Fibroblast of skin of scalp (primary cell): ENCODE data around the gene TCIRG1.

ENCODE experiments used
- DNase-seq: peaks from one replicate; pipeline ENCODE4 v3.0.0-alpha.2; 2013

The TCIRG1 gene

DNA sequence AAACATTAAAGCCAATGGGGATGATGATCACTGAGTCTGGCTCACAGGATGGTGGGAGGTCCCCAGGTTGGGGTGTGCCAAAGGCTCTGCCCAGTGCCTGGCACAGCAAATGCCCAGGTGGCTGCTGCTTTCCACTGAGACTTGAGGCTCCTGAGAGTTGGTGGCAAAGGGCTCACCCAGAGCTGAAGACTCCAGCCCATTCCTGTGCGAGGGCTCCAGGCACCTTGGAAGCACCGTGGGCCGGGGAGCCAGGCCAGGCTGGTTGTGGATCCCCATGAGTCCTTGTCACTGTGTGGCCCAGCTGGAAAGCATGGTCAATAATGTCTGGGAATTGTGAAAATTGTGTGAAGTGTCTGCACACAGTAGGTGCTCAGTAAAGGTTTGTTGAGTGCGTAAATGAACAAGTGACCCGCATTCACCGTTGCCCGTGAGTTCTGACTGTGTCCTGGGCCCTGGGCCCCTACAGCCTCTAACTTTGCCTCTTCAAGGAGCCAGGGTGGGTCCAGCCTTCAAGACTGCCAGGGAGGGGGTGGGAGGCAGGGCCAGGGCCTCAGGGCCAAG, 32.1 kb upstream of the TCIRG1 start:
- no peak for DNase-seq

DNA sequence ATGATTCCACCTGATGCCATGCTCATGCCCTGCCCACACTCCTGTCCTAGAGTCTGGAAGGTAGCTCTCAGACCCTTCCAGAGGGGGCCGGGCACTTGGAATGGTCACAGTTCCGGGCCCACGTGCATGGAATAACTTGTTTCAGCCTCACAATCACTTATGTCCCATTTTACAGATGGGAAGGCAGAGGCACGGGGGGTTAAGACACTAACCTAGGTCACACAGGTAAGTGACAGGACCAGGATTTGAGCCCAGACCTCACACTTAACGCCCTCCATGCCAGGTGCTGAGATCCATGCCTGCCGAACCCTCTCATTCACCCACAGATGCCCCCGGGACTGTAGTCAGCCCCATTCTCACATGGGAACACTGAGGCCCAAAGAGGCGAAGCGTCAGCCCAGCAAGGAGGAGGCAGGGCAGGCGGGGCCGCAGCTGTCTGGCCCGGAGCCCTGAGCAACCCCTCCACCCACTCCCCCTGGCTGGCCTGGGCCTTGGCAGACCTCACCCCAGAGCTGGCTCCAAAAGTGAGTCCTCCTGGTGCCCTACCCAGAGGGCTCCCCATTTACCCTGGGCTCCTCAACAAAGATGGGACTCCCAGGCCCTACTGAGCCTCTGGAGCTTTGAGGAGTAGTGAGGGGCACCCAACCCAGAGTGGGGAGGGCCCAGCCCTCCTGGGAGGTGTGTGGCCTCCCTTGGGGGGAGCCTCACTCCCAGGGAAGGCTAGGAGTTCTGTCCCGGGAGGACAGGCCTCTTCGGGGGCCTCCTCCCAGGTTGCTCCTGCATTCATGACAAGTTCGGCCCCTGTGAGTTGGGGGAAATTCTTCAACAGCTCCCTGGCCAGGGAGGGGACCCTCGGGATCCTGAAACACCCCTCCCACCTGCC, 31.1 kb upstream of the TCIRG1 start:
- DNase-seq, result no peak

DNA sequence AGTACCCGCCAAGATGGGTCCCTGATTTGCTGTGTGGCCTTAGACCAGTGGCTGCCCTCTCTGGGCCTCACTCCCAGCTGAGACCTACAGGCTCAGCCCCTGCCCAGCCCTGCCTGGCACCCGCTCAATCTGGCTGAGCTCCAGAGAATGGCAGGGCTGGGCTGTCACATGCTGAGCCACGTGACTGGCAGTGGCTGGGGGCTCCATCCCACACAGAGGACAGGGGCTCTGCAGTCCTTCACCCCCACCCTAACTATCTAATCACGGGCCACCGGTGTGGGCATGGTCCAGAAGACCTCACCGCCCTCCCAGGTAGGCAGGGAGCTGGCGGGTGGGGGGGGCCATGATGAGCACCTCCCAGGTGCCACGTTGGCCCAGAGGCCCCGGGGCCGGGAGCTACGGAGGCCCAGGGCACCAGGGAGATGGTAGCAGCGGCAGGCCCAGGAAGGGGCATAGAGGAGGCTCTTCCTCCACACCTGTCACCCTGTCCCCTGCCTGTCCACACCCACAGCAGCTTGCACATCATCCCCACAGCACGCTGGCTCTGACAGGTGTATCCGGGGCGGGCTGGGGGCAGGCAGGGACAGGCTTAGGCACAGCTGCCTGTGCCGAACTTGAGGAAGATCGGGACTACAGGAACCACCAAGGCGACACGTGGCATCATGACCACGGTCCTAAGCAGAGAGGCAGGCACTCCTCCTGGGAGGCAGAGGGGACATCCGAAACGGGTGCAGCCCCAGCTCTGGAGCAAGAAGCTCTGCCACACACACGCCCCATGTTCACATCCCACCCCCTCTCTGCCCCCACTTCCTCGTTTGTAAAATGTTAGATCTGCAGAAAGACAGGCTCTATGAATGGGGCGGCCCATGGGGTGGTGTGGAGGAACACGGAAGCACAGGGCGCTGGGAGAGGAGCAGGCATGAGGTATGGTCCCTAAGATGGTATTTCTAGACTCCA, 30.2 kb upstream of the TCIRG1 start:
- no peak for DNase-seq

DNA sequence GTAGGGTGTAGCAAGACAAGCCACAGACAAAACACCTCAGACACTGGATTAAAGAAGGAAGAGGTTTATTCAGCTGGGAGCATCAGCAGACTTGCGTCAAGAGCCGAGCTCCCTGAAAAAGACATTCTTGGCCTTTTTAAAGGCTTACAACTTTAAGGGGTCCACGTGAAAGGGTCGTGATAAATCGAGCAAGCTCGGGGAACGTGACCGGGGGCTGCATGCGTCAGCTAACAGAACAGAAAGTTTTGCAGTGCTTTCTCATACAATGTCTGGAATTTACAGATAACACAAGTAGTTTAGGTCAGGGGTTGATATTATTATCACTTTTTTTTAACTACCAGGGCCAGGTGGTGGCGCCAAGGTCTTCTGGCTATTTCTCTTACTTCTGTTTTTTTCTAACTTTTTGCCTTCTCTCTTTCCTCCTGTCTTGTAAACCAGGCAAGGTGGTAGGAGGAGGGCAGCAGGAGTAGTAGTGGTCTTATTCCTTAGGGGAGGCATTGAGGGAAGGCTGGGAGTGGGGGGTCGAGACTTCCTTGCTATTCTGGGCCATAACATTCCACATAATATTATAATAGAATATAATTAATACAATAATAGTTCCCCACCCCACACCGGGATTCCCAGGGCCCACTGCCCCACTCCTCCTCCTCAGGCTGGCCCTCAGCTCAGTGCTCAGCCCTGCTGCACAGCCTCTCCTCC, 29.3 kb upstream of the TCIRG1 start:
- peak; percentile 59 for DNase-seq

DNA sequence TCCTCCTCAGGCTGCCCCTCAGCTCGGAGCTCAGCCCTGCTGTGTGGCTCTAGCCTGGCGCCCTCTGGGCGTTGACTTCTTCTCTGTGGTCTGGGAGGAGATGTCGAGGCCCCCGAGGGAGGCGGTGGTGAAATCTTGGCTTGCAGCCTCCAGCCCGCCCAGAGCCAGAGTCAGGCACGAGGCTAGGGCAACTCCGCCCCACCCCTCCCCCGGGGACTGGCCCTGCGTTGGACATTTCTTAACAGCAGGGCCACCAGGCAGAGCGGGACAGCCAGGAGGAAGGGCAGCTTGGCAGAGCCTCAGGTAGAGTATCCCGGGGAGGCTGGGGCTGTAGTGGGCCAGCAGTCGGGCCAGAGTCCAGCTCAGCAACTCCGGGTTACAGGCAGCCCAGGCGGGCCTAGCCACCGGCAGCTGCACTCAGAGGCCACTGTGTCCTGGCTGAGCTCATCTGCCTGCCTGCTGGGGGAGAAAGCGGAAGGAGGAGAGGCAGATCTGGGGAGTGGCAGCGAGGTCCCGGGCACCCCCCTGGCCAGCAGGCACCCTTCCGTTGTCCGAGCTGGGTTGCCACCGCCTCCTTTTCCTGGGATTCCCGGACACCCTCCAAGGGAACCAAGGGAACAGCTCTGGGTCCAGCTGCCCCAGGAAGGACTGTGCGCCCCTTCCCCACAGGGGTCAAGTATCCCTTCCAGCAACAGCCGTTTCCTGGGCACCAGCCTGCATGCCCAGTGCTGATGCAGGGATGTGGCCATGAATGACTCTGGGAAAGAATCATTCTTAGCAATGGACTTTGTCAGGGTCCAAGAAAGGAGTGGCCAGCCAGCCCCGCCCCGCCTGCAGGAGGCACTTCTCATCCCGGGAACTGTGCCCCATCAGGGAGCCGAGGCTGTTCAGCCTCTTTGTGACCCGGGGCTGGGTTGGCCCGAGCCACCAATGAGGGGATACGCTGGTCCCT, 28.5 kb upstream of the TCIRG1 start, which contains the start of gene ALDH3B1:
ALDH3B1 (plus strand) TSS at position 238 of the 952 bp plus-strand sequence. CDS start 4,971 bp downstream, outside the sequence.
- DNase-seq, result peak; percentile 93

DNA sequence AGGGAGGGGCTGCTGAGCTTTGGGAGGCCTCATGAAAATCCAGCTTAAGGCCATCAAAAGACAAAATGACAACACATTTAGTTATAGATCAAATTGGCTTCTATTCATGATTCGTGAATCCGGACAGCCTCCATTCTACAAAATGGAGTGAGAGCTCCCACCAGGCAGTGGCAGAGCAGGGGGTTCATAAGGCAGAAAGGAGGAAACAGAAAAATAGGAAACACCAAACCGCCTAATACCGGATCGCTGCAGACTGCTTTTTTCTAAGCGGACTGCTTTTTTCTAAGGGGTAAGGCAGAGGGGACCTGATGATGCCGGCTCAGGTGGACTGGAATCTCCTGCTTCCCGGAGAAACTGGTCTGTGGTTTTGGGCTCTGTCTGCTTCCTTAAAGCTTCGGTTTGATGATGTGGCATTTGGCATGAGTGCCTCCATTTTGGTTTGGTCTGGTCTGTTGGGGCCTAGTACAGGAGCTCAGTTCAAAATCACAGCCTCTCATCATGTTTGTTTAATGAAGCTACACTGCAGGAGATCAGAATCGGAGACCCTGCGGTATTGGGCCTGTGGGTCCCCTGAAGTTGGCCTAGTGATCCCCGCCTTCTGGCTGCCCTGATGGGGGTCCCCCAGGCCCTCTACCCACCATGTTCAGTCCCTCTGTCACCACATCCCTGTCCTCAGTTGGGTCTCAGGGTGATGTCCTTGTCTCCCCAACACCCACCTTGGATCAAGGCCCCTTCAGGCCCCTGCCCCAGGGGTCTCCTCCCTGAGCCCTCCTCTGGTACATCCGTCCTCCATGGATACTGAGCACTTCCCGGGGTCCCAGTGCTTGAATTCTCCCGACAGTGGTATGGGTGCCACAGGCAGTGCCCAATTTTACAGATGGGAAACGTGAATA, 27.5 kb upstream of the TCIRG1 start:
- no peak for DNase-seq

DNA sequence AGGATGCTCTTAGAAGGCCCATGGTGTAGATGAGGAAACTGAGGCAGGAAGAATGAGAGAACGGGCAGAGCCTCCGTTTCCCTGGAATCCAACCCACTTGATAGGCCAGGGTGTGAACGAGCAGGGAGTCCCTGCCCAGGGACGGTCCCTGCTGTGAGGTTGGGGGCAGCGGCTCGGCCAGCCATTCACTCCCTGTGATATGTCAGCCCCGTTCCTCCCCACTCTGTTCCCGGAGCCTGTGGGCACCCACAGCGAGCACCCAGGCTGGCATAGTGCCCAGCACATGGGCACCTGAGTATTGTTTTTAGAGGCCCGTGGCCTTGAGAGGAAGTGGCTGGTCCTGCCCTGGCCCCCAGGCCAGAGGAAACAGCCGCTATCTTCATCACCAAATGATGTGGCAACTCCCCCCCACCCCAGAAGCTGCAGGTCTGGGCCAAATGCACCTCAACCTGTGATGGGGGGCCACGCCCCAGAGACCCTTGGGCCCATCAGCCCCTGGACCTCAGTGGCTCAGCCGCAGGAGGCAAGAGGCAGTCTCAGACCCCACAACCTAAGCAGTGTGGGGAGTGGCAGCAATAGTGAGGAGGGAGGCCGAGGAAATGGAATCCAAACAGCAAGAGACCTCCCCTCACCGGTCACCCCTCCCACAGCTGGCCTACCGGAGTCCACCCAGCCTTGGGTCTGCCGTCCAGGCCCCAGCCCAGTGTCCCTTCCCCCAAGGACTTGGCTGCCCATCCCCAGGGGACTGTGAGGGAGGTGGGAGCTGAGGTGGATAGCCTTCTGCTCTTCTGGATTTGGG, 26.6 kb upstream of the TCIRG1 start:
- no peak for DNase-seq

DNA sequence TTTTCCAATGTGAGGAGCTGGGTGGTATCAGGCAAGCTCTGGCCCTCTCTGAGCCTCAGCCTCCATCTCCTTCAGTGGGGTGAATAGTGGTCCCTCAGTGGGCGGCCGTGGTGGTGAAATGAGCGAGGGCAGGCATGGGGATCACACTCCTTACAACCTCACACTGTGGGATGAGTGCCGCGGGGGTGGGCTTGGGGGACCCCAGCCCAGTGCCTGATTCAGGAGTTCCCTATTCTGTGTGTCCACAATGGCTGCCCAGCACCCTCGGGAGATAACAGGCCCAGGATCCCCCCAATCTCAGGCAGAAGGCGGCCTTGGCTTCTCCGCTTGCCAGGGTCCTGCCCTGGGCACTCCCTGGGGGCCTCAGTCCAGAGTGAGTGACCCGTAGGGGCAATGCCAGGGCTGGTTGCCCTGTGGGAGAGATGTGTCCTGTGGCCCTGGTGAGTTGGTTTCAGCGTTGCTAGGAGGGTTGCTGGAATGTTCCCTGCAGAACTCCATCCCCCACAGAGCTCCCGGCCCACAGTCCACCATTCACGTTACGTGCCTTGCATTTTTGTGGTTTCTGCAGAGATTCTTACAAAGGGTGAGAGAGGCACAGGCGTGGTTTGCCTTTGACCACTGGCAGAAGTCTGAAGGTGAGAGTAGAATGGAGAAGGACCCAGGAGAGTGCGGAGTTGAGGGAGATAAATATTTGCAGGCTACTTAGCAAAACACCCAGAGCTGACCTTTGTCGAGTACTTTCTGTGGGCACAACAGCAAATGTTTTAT, 25.8 kb upstream of the TCIRG1 start:
- peak; percentile 96 for DNase-seq

DNA sequence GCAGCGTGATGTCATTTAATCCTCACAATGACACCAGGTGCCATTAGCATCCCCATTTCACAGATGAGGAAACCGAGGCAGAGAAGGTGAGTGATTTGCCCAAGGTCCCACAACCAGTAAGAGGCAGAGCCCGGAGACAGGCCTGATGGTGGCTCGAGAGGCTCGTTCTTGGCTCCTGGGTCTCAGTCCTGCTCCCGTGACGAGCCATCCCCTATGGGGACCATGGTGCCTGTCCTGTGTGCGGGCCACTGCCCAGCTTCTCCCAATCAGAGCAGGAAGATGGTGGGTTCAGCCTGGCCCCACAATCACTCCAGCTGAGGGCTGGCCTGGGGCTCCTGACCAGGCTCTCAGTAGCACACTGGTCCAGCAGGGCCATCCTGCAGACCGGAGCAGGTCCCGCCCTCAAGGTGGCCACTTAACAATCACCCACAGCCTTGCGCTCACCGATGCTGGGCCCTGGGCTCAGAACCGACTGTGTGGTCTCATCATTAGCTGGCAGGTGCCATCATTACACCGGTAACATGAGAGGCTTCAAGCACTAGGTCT, 25.1 kb upstream of the TCIRG1 start:
- DNase-seq, result no peak

DNA sequence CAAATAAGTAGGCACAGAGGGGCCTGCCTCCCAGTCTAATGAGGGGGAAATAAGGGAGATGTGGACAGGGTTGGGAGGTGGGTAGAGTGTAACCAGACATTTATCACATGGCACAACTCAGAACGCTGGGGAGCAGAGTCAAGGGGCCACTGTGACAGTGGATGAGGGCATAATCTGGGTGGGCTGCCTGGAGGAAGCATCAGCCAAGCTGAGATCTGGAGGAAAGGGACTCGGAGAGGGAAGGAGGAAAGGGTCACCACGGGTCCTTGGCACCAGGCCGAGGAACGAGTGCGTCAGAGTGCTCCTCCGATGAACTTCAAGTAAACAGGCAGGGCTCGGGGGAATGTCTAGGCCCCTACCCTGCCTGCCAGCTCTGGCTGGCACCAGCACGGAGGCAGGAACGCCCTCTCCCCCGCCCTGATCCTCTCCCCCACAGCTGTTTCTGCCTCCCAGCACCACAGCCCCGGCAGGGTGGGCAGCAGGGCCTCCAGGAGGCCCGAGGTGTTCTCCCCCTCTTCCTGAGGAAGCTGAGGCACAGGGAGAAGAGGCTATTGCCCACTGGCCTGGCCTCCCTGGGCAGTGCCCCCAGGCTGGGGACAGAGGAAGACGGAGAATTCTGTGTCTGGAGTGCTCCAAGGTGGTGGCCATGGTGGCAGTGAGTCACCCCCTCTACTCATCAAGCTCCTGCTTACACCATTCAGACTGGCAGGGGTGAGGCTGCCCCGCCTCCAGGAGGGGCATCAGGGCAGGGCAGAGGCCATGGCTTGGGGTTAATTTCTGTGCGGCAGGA, 24.5 kb upstream of the TCIRG1 start:
- DNase-seq, result peak; percentile 60

DNA sequence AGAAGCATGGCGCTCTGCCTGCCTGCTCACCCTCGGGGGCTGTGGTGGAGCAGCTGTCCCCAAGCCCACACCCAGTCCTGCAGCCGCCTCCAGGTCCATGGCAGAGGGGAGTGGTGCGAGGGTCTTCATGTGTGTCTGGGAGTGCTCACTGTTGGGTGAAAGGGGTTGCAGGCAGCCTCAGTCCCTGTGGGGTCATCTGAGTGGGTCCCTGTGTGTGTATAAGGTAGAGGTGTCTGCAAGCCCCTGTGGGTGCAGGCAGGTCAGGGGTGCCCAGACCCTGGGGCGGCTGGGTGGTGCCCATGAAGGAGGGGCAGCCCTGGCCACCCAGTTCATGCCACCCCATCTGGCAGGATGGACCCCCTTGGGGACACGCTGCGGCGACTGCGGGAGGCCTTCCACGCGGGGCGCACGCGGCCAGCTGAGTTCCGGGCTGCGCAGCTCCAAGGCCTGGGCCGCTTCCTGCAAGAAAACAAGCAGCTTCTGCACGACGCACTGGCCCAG, 23.8 kb upstream of the TCIRG1 start:
- no peak for DNase-seq

DNA sequence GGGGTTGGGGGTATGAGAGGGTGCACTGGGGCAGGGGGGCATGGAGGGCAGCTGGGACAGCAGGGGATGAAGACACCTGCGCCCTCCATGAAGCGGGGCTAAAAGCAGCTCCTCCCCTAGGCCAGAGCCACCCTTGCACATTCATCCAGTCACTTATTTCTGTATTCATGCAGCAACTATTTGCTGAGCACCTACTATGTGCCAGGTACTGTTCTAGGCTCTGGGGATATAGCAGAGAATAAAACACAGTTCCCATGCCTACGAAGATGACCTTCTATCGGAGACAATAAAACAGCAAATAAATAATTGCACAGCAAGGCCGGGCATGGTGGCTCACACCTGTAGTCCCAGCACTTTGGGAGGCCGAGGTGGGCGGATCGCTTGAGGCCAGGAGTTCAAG, 23.4 kb upstream of the TCIRG1 start:
- no peak for DNase-seq

DNA sequence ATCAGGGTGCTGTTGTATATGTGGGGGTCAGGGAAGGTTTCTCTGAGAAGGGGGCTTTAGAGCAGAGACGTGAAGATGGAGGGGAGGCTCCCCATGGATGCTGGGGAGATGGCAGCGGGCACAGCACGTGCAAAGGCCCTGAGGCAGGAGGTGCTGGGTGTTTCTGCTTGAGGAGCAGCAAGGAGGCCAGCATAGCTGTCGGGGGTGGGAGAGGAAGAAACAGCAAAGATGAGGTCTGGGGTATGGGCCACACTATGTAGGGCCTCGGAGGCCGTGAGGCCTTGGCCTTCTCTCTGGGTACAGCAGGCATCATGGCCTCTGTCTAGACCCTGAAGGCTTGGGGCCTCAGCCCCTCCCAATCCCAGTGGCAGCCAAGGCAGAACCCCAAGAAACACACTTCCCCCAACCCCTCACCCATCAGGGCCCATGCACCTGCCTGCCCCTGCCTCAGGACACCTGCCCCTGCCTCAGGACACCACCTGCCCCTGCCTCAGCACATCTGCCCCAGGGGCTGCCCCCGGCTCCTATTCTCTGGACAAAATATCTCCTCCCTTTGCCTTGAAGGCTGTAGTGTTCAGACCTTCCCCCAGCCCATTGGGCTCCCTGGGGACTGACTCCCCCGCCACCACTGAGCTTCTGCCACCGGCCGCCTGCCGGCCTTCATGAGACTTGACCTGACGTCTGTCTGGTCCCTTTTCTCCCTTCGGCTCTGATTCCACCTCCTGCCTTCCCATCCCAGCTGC, 22.5 kb upstream of the TCIRG1 start:
- DNase-seq, result no peak

DNA sequence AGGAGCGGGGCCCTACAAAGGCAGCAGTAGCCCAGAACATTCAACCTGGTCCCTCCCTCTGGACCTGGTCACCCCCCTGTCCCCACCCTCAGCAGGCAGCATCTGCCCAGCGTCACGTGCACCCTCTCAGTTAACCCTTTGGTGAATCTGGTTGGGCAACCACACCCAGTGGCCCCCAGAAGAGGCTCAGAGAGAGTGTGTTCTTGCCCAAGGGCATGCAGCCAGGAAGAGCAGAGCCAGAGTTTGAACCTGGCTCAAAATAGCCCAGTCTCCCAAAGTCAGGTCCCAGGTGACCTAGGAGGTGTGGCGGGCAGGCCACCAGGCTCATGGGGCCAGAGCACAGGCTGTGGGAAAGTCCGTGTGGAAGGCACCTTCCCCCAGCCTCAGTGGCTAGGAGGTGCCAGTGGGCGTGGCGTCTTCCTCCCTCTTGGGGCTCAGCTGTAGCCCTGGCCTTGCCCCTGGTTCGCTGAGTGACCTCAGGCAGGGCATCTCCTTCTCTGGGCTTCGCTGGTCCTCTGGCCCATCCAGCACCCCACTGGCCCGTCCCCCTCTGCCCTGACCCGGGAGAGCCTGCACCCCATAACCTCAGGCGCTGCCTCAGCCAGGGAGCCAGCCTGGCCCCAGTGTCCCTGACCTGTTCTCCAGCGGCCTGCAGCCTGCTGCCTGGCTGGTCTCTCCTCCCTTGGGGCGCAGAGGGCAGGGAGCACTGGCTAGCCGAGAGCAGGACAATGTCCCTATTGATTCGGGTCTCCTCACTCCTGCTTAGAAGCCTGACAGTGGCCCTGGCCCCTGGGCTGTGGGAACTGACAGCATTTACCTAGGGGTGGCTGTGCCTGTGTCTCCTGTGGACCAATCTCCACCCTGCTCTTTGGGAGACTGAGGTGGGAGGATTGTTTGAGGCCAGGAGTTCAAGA, 21.7 kb upstream of the TCIRG1 start:
- no peak for DNase-seq
